GM12878 (cell line): ENCODE data around the gene MAD1L1.

Source experiments
- CREB1 ChIP-seq: IDR thresholded peaks from 2 replicates; pipeline ENCODE4 v1.6.1; 2012; ENCODE audit warnings: low read depth, mild to moderate bottlenecking, inconsistent platforms
- EP300 ChIP-seq, 2 experiments: fragments of 150-350 bp in 1 of 2; IDR thresholded peaks; 2 replicates each; pipeline ENCODE4 v1.6.1; 2011 to 2012; ENCODE audit warnings: low read depth in 2 of 2, low read length in 2 of 2, borderline replicate concordance in 1 of 2, improper control_type of control experiment in 1 of 2, inconsistent platforms in 1 of 2; ENCODE audit not compliant: control insufficient read depth in 1 of 2
- MYC ChIP-seq: IDR thresholded peaks from 2 replicates; pipeline ENCODE4 v1.6.1; 2011; ENCODE audit warnings: mild to moderate bottlenecking, low read length, moderate library complexity, inconsistent platforms; ENCODE audit not compliant: insufficient read depth, insufficient replicate concordance, insufficient read length, severe bottlenecking
- NKRF ChIP-seq: fragments of 450-650 bp; conservative IDR thresholded peaks from 2 replicates; pipeline ENCODE4 v1.6.1; 2017; ENCODE audit warnings: mild to moderate bottlenecking, moderate library complexity
- RFX5 ChIP-seq: IDR thresholded peaks from 2 replicates; pipeline ENCODE4 v1.6.1; 2011; ENCODE audit warnings: low read depth, low read length, improper control_type of control experiment
- SUZ12 ChIP-seq: fragments of 200-600 bp; sonication (generic); IDR thresholded peaks from one replicate; pipeline ENCODE4 v1.6.1; 2018; ENCODE audit warnings: antibody characterized with exemption, mild to moderate bottlenecking; ENCODE audit not compliant: unreplicated experiment
- YY1 ChIP-seq: IDR thresholded peaks from 2 replicates; pipeline ENCODE4 v1.6.1; 2011; ENCODE audit warnings: low read depth, mild to moderate bottlenecking, low read length
- TF ChIP-seq, protein P1 (sequence below), 3 experiments: IDR thresholded peaks in 2 of 3; conservative IDR thresholded peaks in 1 of 3; 2 replicates each; pipeline ENCODE4 v1.5.1; 2011; ENCODE audit warnings: low read depth in 3 of 3, low read length in 3 of 3, mild to moderate bottlenecking in 3 of 3, control low read depth in 2 of 3, moderate library complexity in 2 of 3, inconsistent platforms in 1 of 3, mixed read lengths in 1 of 3; ENCODE audit not compliant: control insufficient read depth in 2 of 3, insufficient read depth in 1 of 3; ENCODE audit errors: extremely low read depth in 1 of 3
- TF ChIP-seq, protein P2 (sequence below): IDR thresholded peaks from 2 replicates; pipeline ENCODE4 v1.6.1; 2012; ENCODE audit warnings: low read depth, low read length, improper control_type of control experiment
- TF ChIP-seq, protein P3 (sequence below): IDR thresholded peaks from 2 replicates; pipeline ENCODE4 v1.6.1; 2011; ENCODE audit warnings: low read depth, mild to moderate bottlenecking, low read length, moderate library complexity, borderline replicate concordance; ENCODE audit errors: extremely low read depth

DNA sequence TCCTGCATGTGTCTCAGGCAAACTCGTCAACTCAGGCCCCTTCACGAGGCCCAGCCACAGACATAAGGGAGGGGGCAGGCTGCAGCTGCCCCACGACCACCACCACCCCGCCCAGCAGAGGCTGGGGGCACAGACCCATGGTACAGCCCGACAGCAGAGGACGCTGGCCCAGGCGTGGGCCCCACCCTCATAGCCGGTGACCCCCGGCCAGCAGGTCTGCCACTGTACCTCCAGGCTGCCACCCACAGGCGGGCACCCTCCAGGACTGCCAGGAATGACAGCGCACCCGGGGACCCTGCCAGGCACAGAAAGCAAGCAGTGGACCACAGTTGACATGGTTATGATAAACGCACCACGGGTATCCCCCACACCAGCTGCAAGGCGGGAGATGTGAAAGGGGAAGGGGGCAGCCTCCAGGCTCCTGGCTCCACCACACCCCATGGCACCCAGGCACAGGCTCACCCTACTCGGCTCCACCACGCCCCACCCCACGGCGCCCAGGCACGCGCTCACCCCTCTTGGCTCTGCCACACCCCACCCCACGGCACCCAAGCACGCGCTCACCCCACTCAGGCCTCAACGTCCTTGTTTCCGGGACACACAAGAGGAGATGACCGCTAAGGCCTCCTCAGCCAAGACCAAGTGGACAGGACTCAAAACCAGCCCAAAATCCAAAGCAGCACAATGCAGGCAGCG lies 135.9 kb downstream of the MAD1L1 start:
- TF ChIP-seq CREB1 (no peak), SUZ12 (no peak), EP300 (IDR thresholded peaks at IDR 0.05; ENCODE audit: borderline replicate concordance in 1 of 2, control insufficient read depth in 1 of 2, low read depth in 2 of 2, low read length in 2 of 2) (no peak), YY1 (no peak), RFX5 (no peak), MYC (no peak), NKRF (no peak)
- TF ChIP-seq, protein P1, sequence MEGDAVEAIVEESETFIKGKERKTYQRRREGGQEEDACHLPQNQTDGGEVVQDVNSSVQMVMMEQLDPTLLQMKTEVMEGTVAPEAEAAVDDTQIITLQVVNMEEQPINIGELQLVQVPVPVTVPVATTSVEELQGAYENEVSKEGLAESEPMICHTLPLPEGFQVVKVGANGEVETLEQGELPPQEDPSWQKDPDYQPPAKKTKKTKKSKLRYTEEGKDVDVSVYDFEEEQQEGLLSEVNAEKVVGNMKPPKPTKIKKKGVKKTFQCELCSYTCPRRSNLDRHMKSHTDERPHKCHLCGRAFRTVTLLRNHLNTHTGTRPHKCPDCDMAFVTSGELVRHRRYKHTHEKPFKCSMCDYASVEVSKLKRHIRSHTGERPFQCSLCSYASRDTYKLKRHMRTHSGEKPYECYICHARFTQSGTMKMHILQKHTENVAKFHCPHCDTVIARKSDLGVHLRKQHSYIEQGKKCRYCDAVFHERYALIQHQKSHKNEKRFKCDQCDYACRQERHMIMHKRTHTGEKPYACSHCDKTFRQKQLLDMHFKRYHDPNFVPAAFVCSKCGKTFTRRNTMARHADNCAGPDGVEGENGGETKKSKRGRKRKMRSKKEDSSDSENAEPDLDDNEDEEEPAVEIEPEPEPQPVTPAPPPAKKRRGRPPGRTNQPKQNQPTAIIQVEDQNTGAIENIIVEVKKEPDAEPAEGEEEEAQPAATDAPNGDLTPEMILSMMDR (IDR thresholded peaks at IDR 0.05 in 2 of 3, conservative IDR thresholded peaks at IDR 0.05 in 1 of 3; ENCODE audit: control insufficient read depth in 2 of 3, extremely low read depth in 1 of 3, insufficient read depth in 1 of 3, low read depth in 3 of 3, low read length in 3 of 3), result no peak
- TF ChIP-seq, protein P2, sequence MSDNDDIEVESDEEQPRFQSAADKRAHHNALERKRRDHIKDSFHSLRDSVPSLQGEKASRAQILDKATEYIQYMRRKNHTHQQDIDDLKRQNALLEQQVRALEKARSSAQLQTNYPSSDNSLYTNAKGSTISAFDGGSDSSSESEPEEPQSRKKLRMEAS, result no peak
- TF ChIP-seq, protein P3, sequence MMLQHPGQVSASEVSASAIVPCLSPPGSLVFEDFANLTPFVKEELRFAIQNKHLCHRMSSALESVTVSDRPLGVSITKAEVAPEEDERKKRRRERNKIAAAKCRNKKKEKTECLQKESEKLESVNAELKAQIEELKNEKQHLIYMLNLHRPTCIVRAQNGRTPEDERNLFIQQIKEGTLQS, result no peak
